GM18868 (cell line): ENCODE results near the gene CYP2W1.
"Not testable (repeated sequence)": the region's sequence is repeated elsewhere in the genome, so short reads cannot be mapped to it uniquely, and the experiment has no call there.

Source experiments
- ATAC-seq: cut with Tn5 transposase; IDR thresholded peaks from one replicate; pipeline ENCODE4 v1.9.1; 2021; ENCODE audit warnings: mild to moderate bottlenecking, moderate library complexity; ENCODE audit not compliant: unreplicated experiment

CYP2W1 gene

DNA sequence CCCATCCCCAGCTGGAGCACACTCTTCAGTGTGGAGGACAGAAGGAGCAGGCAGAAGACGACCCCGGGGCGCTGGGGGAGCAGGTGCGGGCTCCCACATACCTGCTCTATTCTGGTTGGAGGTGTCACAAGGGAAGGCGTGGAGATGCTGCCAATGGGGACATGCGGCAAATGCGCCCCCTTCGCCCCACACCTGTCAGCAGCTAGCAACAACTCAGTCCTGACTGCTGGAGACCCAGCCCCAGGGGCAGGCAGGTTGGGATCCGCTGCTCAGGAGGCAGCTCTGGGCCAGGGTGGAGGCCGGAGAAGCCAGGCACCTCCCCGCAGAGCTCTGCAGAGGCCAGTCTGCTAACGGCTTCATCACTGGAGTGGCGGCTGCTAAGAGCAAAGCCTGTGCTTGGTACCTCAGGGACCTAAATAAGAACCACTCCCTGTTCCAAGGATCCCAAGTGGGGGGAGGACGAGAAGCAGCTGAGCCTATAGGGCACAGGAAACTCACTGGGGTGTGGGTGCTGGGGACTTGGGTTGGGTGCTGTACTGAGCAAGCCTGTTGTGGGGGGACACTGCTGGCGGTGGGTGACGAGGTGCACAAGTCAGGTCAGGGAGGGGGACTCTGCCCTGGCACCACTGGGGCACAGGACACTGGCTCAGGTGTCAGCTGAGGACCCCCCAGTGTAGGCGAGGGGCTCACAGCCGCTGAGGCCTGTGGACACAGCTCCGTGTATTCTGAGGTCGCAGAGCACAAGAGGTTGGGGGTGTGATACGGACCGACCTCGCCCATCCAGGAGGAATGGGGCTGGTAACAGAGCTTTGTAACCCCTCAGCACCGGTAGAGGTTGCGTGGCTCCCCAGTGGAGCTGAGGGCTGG, 42.1 kb downstream of the CYP2W1 start:
- ATAC-seq: no peak

DNA sequence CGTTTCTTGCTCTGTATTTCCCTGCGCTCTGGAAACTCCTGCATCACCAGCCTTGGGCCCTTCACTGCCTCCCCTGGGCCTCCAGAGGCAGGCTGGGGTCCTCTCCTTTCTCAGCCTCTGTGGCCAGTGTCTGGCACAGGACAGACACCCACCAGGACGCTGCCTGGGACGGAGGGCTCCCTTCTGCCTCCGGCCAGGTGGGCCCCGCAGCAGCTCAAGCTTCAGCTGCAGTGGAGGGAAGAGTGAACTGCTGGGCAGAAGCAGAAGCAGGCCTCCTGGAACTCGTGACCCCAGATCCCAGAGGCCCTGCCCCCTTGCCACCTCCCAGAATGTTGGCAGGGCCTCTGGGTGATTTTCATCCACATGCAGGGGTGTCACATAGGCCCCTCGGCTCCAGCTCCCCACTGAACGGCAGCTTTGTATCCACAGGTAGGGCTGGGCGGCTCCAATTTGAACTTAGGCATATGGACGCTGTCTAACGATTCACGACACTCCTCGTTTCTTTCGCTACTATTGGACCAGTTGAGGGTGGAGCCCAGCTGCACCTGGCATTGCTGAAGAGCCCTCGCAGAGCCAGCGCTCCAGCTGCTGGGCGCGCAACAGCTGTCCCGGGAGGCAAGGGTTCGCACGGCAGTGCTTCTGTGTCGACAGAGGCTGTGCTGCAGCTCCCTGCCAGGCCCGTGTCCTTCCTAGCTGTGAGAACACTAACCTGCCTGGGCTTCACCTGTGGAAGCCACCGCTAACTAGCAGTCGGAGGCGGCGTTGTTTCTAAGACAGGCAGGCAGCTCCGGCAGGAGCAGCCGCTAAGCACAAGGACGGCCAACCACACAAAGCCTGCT, 43.0 kb downstream of the CYP2W1 start:
- no peak for ATAC-seq

DNA sequence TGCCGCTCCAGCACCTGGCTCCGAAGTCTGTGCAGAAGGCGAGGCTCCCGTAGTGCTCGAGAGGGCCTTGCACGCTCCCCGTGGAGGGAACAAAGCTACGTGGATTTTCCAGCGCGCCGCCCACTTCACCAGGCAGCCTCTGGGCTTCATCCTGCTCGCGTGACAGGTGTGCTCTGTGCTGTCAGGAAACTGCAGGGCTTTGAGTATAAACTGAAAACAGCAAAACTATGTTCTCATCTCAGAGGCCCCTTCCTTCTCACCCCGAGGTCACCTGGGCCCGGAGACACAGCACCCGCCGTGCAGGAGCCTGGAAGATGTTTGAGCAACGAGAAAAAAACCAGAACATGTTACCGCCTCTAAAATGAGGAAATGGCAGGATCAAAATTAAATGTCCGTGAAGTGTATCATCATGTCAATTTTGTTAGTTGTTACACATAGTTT, 43.8 kb downstream of the CYP2W1 start:
- ATAC-seq: no peak

DNA sequence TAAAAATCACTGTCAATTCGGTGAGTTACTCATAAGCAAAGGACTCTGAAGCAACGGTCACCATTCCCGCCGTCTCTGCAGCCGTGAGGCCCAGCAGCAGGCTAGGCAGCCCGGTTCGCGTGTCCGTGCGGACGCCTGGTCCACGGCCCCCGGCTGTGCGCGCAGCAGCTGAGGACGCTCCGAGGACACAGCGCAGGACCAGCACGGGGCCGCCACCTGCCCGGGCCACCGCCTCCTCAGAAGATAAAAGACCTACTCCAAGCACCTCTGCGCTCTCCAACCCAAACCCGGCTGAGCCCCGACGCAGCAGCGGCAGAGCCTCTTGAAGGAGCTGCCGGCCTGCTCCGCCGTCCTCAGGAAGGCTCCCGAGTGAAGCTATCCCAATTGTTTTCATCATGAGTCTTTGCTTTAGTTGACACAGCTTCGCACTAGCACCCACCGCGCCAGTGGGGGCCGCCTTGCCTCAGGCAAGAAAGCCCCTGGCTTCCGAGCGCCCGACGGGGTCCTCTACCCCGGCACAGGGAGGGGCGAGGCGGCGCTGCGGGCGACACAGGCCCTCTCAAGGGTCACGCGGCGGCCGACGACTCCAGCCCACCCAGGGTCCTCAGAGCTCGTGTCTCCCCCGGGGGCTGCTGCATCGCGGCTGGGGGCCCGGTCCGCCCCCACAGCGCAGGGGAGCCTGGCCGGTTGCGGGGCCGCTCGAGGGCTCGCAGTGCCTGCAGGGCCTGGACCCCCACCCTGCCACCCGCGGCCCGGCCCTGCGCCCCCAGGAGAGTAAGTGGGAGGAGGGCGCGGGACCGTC, 44.5 kb downstream of the CYP2W1 start:
- peak; percentile 1 for ATAC-seq

DNA sequence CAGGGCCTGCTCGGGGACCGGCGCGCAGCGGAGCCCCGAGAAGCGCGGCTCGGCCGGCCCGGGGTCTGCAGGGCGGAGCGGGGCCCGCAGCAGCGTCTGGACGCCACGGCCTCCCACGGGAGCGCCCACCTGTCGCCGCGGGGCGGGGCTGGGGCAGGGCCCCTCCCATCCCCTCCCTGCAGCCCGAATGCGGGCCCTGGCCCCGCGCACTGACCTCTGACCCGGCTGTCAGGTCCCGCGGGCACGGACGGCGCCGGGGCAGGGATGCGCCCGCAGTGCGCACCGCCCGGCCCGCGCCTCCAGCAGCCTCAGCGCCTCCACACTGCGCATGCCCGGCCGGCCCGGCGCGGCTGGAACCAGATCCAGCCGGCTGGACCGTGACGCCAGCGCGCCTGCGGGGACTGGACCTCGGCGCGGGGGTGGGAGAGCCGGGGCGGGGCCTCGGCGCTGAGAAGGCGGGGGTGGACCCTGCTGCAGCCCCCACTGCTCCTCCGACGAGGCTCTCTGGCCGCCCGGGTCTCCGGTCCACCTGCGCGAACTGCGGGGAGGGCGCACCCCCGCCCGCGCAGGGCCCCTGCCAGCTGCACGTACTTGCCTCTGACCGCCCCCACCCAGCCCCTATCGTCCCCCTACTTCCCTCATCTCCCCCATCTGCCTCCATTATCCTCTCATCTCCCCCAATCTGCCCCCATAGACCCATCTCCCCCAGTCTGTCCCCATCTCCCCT, 45.2 kb downstream of the CYP2W1 start:
- peak; percentile 44 for ATAC-seq

DNA sequence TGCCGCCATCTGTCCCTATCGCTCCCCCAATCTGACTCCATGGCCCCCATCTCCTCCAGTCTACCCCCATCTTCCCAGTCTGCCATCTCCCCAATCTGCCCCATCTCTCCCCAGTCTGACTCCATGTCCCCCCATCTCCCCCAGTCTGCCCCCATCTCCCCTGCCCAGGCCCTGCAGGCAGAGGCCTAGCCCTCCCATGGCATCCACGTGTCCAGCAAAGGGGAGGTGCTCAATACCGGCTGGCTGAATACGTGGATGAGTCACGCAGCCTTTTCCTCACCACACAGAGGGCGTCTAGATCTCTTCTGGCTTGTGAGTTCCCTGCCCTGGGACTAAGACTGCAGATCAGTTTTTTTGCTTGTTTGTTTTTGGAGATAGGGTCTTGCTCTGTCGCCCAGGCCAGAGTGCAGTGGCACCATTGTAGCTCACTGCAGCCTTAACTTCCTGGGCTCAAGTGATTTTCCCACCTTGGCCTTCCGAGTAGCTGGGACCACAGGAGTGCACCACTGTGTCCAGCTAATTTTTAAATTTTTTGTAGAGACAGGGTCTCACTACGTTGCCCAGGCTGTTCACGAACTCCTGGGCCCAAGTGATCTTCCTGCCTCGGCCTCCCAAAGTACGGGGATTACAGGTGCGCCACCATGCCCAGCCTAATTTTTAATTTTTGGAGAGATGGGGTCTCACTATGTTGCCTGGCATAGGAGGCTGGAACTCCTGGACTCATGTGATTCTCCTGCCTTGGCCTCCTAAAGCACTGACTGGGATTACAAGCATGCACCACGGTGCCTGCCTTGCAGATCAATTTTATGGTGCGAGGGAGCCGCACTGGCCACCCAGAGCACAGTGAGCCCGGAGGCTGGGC, 46.0 kb downstream of the CYP2W1 start:
- ATAC-seq: peak; percentile 30

DNA sequence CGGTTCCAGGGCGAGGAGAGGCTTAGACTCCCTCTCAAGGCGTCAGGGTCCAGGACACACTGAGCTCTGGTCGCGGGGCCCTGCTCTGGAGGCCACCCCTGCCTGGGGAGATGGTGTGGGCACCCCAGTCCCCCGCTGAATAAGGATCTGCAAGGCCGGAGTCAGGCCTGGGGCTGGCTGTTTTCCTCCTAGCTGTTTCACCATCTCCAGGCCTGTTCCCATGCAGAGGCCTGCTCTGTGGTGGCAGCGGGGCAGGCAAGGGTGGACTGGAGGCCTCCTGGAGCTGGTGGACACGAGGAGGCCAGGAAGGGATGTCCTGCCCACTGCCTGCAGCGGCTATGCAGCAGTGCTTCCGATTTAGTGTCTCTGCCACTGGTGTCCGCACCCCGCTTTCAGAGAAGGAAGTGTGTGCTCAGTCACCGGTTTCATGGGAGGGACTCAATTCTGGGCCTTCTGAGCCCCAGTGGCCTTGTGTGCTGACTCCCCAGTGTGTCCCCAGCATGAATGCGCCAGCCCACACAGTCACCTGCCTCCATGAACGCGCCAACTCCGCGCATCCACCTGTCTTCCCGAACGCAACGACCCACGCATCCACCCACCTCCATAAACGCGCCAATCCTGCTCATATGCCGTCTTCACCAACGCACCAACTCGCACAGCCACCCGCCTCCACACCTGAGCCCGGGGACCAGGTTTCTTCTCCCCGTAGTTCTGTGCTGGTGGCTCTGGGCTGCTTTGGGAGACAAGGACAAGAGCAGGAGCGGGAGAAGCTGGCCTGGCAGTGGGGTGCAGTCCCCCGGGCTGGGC, 46.9 kb downstream of the CYP2W1 start:
- ATAC-seq: no peak

DNA sequence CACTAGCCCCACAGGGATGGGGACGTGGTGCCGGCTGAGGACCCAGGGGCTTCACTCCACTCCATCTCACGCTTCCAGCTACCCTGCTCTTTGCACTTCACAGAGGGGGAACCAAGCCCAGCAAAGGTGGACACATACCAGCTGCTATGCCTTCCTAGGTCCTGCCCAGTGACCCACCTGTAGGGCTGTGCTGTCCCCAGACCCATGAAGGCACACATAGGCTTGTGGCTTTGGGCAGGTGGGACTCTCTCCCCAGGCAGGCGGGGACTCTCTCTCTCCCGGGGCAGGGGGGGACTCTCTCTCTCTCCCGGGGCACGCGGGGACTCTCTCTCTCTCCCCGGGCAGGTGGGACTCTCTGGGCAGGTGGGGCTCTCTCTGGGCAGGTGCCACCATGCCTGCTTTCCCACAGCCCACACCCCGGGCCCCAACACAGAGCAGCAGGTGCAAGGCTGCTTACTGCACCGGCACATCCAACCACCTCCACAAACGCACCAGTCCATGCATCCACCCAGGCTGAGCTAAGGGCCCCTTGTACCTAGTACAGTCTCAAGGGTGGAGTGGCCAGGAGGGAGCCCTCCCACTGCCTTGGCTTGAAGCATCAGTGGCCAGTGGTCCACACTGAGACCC, 47.6 kb downstream of the CYP2W1 start:
- ATAC-seq: no peak

DNA sequence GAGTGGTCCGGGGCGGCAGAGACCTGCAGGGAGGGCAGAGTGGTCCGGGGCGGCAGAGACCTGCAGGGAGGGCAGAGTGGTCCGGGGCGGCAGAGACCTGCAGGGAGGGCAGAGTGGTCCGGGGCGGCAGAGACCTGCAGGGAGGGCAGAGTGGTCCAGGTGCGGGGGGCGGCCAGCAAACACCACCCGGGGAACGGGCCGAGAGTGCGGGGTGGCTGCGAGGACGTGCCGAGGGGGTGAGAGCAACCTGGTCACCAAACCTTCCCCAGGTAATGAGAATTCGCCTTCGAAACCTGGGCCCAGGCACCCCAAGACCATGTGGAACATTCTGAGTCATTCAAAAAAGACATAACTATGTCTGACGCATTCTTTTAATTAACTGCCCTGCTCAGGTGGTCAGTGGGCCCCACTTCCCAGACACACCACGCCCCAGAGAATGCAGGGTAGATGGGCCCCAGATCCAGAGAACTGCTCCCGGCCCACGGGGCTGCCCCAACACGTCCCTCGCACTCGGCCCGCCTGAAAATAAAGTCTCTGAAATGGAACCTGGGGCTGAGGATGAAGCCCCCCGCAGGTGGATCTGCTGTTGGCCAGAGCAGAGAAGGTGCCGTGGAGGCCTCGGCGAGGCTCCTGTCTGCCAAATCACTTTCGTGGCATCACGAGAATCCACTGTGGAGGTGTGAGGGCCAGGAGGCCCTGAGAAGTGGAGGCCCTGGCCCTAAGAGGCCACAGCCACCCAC, 48.9 kb downstream of the CYP2W1 start:
- ATAC-seq: no peak

DNA sequence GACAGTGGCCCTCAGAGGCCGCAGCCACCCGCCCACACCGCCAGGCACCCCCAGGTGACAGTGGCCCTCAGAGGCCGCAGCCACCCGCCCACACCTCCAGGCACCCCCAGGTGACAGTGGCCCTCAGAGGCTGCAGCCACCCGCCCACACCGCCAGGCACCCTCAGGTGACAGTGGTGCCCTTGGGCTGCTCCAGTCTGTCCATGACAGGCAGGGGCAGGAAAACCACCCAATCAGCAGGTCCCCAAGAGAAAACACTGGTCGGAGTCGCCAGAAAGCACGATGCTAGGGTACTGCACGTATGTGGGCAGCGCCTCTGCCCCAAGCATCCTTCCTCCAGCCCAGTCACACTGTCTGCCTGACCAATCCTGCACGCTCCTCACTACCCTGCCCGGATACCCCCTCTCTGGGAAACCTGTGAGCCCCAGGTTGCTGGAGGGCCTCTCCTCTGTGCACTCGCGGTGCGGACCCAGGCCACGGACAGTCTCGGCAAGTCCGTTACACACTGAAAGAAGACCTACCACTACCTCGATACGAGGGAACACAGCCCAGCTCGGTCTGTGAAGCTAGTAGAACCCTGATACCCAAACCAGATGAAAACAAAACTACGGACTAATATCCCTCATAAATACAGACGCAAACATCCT, 49.7 kb downstream of the CYP2W1 start:
- no peak for ATAC-seq

DNA sequence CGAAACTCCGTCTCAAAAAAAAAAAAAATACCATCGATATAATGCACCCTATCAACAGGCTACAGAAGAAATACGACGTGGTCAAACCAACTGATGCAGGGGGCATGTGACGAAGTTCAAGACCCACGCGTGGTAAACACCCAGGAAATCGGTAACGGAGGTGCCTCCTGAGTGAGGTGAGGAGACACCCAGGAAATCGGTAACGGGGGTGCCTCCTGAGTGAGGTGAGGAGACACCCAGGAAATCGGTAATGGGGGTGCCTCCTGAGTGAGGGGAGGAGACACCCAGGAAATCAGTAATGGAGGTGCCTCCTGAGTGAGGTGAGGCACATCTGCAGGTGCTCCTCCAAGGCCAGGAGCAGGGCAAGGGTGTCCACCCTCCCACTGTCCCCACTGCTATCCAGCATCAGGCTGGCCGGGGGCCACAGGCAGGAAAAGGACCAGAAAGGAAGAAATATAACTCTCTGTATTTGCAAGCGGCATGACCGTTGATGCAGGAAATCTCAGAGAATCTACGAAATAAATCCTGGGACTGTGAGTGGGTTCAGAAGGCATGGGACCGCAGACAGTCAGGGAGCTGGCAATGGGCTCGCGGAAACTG, 50.7 kb downstream of the CYP2W1 start:
- no peak for ATAC-seq

DNA sequence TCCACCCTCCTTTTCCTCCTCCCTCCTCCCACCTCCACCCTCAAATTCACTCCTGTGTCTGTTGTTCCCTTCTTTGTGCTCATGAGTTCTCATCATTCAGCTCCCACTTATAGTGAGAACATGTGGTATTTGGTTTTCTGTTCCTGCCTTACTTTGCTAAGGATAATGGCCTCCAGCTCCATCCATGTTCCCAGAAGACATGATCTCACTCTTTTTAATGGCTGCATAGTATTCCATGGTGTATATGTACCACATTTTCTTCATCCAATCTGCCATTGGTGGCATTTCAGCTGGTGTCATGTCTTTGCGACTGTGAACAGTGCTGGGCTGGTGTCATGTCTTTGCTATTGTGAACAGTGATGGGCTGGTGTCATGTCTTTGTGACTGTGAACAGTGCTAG, 51.8 kb downstream of the CYP2W1 start:
- ATAC-seq: not testable (repeated sequence)

DNA sequence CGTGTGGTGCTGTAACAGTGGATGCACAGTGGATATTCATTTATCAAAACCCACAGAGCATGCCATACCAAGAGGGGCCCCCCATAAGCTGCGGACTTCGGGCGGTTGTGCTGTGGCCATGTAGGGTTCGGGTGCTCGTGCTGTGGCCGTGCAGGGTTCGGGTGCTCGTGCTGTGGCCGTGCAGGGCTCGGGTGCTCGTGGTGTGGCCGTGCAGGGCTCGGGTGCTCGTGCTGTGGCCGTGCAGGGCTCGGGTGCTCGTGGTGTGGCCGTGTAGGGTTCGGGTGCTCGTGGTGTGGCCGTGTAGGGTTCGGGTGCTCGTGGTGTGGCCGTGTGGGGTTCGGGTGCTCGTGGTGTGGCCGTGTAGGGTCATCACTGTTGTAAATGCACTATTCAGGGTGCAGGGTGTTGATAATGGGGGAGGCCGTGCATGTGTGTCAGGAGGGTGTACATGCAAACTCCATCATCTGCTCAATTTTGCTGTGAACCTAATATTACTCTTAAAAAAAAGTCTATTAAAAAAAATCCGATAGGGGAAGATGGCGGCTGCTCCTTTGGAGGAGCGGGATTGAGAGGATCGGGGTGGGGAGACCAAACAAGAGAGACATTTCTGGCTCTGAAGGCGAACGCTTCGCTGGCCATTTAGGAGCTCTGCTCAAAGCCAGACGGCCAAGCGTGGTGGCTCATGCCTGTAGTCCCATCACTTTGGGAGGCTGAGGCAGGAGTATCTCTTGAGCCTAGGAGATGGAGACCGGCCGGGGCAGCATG, 53.4 kb downstream of the CYP2W1 start:
- not testable (repeated sequence) for ATAC-seq
